CD4-positive, alpha-beta T cell (primary cell): ENCODE data around the gene IL34. TPM values are rescaled to one million over a fixed set of nuclear protein-coding genes. Genes with fewer than 3 reads are reported as not detected.

ENCODE experiments used
- ATAC-seq: fragments of 200-7000 bp; cut with Tn5 transposase; one replicate; pipeline ENCODE4 v1.10.0; 2022; ENCODE audit warnings: mild to moderate bottlenecking; ENCODE audit not compliant: poor library complexity
- CTCF ChIA-PET: fragments of 350-600 bp; sonication (Branson Sonifier 250); formaldehyde crosslinking; loops from one replicate; lab custom pipeline; 2021; ENCODE audit warnings: antibody characterized with exemption, inconsistent platforms; lab: Charles Lee
- POLR2A ChIA-PET: fragments of 350-600 bp; sonication (Branson Sonifier 250); formaldehyde crosslinking; loops from one replicate; lab custom pipeline; 2021; ENCODE audit warnings: antibody characterized with exemption, inconsistent platforms; lab: Charles Lee
- DNase-seq, 14 experiments: peaks; one replicate each; pipeline ENCODE4 v3.0.0-alpha.2; 2013 to 2020; ENCODE audit warnings: mixed read lengths in 2 of 14
- H3K27ac ChIP-seq, 2 donors: one replicate each; pipeline versions ENCODE4 v1.5.1 to v1.7.0; 2013; ENCODE audit warnings: low read length in 2 of 2, low read depth in 1 of 2, mild to moderate bottlenecking in 1 of 2
- H3K27me3 ChIP-seq, 2 experiments: 1 replicate in 1 of 2; 2 replicates in 1 of 2; pipeline versions ENCODE4 v1.6.1 to v1.7.0; 2013; ENCODE audit warnings: low read length in 2 of 2, control low read depth in 1 of 2, mild to moderate bottlenecking in 1 of 2, moderate library complexity in 1 of 2; ENCODE audit not compliant: insufficient read depth in 2 of 2, control insufficient read depth in 1 of 2
- H3K36me3 ChIP-seq: one replicate; pipeline ENCODE4 v1.6.1; 2013; ENCODE audit warnings: low read length, control low read depth; ENCODE audit not compliant: insufficient read depth
- H3K4me1 ChIP-seq: one replicate; pipeline ENCODE4 v1.6.1; 2013; ENCODE audit warnings: low read length, control low read depth; ENCODE audit not compliant: insufficient read depth
- H3K4me3 ChIP-seq: one replicate; pipeline ENCODE4 v1.5.1; 2013; ENCODE audit warnings: mild to moderate bottlenecking, low read length, moderate library complexity
- H3K9me3 ChIP-seq, 2 experiments: 1 replicate in 1 of 2; 2 replicates in 1 of 2; pipeline versions ENCODE4 v1.6.1 to v1.7.0; 2013; ENCODE audit warnings: low read length in 2 of 2, mild to moderate bottlenecking in 2 of 2, control low read depth in 1 of 2, moderate library complexity in 1 of 2; ENCODE audit not compliant: control insufficient read depth in 1 of 2, insufficient read depth in 1 of 2
- H3K27ac Mint-ChIP-seq: one replicate; pipeline ENCODE4 v1.8.0; 2020; ENCODE audit warnings: mixed read lengths
- H3K27me3 Mint-ChIP-seq: one replicate; pipeline ENCODE4 v1.8.0; 2021; ENCODE audit warnings: mixed read lengths
- H3K36me3 Mint-ChIP-seq: one replicate; pipeline ENCODE4 v1.8.0; 2021; ENCODE audit warnings: low read depth, mixed read lengths
- H3K4me1 Mint-ChIP-seq: one replicate; pipeline ENCODE4 v1.8.0; 2021; ENCODE audit warnings: low read depth, mixed read lengths
- H3K4me3 Mint-ChIP-seq: one replicate; pipeline ENCODE4 v1.8.0; 2020; ENCODE audit warnings: mild to moderate bottlenecking, mixed read lengths
- H3K9me3 Mint-ChIP-seq: one replicate; pipeline ENCODE4 v1.8.0; 2020; ENCODE audit warnings: mixed read lengths
- CTCF ChIP-seq: fragments of 200-600 bp; IDR thresholded peaks from one replicate; pipeline ENCODE4 v1.8.0; 2022; ENCODE audit warnings: antibody characterized with exemption, mild to moderate bottlenecking
- intact Hi-C, 2 experiments: fragments of 100-400 bp; cut with DNase I in 1 of 2; cut with micrococcal nuclease in 1 of 2; formaldehyde crosslinking; loops; one replicate each; pipeline versions ENCODE4 v1.15.1 to v1.9.0; 2023 to 2025; cut with DNase I, micrococcal nuclease
- total RNA-seq, 174 experiments: library from RNA in 2 of 174; stranded (reverse) in 2 of 174; gene quantifications; one replicate each; pipeline ENCODE4 v1.2.3 and lab custom pipeline; 2021 to 2026

The IL34 gene
- total RNA-seq, 2 experiments from 2014 or later = 0.84 to 0.88 TPM

DNA sequence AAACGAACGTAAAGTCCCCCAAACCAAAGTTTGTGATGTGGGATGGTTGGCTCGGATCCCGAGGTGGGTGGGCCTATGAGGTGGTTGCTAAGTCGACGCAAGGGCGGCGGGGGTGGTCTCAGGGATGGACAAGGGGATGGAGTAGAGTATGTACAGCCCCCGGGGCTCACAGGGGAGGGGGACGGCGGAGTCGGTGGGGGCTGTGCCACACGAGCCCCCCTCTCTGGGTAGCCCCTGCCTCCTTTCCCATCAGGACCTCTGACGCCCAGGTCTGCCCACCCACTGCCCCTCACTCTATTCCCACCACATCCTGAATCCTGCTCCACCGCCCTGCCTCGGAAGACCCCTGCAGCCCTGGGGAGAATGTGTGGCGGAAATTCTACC is 15.2 kb downstream of the IL34 start:
- H3K9me3 ChIP-seq = no peaks in the 10 kb centered on the region
- POLR2A ChIA-PET = no interaction called here
- DNase-seq (no peak), ATAC-seq (no peak)
- CTCF ChIA-PET = no interaction called here
- no peak for TF ChIP-seq CTCF
- no peak overlapping the region for H3K4me3 Mint-ChIP-seq
- no peak overlapping the region for H3K27ac ChIP-seq
- intact Hi-C loops = no loop called here
- H3K27me3 Mint-ChIP-seq = no peaks in the 10 kb centered on the region
- no peaks in the 10 kb centered on the region for H3K9me3 Mint-ChIP-seq
- no peak overlapping the region for H3K4me3 ChIP-seq
- no peaks in the 10 kb centered on the region for H3K4me1 ChIP-seq
- no peaks in the 10 kb centered on the region for H3K36me3 Mint-ChIP-seq
- no peaks in the 10 kb centered on the region for H3K27me3 ChIP-seq
- H3K4me1 Mint-ChIP-seq = no peaks in the 10 kb centered on the region
- no peak overlapping the region for H3K27ac Mint-ChIP-seq
- H3K36me3 ChIP-seq = no peaks in the 10 kb centered on the region

- Mint-ChIP-seq H3K4me3 (no peak overlapping the region), H3K36me3 (no peaks in the 10 kb centered on the region), H3K4me1 (no peaks in the 10 kb centered on the region), H3K27ac (no peak overlapping the region), H3K27me3 (no peaks in the 10 kb centered on the region), H3K9me3 (no peaks in the 10 kb centered on the region)
- Histone ChIP-seq H3K9me3 (no peaks in the 10 kb centered on the region), H3K36me3 (no peaks in the 10 kb centered on the region), H3K4me1 (no peaks in the 10 kb centered on the region), H3K27ac (no peak overlapping the region), H3K27me3 (no peaks in the 10 kb centered on the region), H3K4me3 (no peak overlapping the region)
- ATAC-seq (no peak), DNase-seq (no peak)
- no peak for TF ChIP-seq CTCF
- intact Hi-C loops = no loop called here
- POLR2A ChIA-PET = no interaction called here
- CTCF ChIA-PET = no interaction called here
Measured at GRCh38 chr16:70661918-70662641, 15.7 kb downstream of the IL34 start.

DNA sequence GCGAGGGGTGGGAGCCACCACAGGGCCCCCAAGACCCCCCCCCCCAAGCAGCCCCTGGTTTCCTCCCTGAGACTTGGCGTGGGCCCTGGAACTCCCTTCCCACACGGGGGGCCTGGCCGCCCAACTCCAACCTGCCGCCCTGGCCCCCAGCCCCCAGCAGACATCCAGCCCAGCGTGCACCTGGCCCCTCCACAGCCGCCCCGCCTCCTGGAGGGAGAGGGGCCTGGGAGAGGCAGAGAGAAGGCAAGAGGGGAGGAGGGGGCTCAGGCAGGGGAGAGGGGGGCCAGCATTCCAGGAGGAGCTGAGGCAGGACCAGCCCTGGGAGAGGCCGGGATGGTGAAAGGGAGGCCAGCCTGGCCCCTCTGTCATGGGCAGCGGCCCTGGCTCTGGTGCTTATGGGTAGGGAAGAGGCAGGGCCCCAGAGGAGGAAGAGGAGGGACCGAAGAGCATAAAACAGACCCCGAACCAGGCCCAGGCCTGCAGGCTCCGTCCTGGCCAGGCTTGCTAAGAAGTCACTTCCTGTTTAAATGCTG is 16.7 kb downstream of the IL34 start:
- ATAC-seq (no peak), DNase-seq (no peak)
- Mint-ChIP-seq H3K4me3 (no peak overlapping the region), H3K4me1 (no peaks in the 10 kb centered on the region), H3K27me3 (no peaks in the 10 kb centered on the region), H3K27ac (no peak overlapping the region), H3K36me3 (peaks cover 6% of the 10 kb centered on the region), H3K9me3 (no peaks in the 10 kb centered on the region)
- no peak overlapping the region for H3K27ac ChIP-seq
- ChIA-PET CTCF (no interaction called here), POLR2A (no interaction called here)
- H3K4me1 ChIP-seq = no peaks in the 10 kb centered on the region
- H3K36me3 ChIP-seq = no peaks in the 10 kb centered on the region
- no peaks in the 10 kb centered on the region for H3K9me3 ChIP-seq
- no peaks in the 10 kb centered on the region for H3K27me3 ChIP-seq
- no peak for TF ChIP-seq CTCF
- H3K4me3 ChIP-seq = no peak overlapping the region
- intact Hi-C loops = no loop called here
